HS-5 (cell line): Measurements from ENCODE around the gene TRMT2B.
A peak's percentile ranks its signal among the peaks of the same experiment; 100 is the strongest.
"Not testable (repeated sequence)": the region's sequence is repeated elsewhere in the genome, so short reads cannot be mapped to it uniquely, and the experiment has no call there.

Experiments used
- DNase-seq: peaks from one replicate; pipeline ENCODE4 v3.0.0-alpha.2; 2012; ENCODE audit warnings: low read depth

The TRMT2B gene

DNA sequence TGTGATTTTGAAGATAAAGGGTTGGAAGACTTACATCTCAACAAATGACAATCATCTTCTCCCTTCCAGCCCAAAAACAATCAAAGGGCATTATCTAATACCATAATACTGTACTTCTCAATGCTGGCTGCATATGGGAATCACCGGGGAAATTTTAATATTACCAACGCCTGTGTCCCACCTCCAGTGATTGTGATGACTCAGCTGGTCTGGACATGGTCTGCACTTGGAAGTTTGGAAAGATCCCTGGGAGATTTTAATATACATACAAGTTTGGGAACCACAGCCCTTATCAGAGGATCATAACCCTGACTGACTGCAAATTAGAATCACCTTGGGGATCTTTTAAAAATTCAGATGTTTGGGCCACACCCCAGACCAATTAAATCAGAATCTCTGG, 52.5 kb downstream of the TRMT2B start:
- DNase-seq: no peak

- peak; percentile 33 for DNase-seq
Observed at GRCh38 chrX:100995469-100995868, 56.4 kb downstream of the TRMT2B start.

DNA sequence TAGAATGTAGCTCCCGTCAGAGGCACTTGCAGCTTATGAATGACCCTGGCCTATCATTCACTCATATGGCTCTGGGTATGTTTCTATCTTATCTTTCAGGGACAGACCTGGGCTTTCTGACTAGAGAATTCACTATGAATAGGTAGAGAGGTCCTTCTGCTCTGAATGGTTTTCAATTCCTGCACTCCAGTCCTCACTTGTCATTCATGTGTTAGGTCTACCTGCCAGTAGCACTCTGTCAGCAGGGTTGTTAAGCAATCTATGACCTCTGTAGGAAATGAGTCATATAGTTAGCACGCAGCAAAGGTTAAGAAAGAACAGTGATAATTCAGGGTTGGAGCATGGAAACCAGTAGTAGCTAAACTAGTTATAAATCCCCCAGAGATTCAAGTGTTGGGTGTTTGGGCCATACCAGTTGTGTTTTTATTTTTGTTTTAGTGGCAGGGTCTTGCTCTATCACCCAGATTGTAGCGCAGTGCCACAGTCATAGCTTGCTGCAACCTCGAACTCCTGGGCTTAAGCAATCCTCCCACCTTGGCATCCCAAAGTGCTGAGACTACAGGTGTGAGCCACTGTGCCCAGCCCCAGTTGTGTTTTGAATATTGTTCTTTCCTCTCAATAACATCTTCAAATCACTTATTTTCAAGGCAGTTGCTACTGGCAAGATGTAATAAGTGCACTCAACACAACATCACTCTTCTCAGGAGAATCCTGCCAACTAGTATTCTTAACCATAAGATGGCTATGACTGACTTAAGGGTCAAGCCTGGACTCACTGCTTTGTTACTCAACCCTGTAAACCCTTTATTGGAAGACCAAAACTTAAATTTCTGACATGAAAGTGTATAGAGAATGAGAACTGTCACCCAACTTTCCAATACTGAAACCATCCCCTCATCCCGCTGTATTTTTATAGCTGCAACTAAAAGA, 57.3 kb downstream of the TRMT2B start:
- DNase-seq: peak; percentile 25

DNA sequence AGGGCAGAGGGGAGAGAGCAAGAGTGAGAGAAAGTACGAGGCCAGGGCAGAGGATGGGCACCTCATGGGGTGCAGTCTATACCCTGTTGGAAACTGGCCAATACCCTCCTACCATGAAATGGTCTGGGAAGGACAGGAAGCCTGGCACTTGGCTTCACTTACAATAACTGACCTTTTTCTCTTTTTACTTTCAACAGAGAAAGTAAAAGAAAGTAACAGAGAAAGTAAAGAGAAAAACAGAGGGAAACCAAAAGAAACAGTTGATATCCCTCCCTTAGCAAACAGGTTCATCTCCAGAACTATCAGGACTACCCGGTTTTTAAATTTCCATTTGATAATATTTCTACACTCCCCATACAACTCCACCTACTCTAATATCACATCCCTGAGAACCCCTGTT, 61.8 kb downstream of the TRMT2B start:
- no peak for DNase-seq

GRCh38 chrX:100984818-100985217, 67.1 kb downstream of the TRMT2B start:
- DNase-seq: no peak

DNA sequence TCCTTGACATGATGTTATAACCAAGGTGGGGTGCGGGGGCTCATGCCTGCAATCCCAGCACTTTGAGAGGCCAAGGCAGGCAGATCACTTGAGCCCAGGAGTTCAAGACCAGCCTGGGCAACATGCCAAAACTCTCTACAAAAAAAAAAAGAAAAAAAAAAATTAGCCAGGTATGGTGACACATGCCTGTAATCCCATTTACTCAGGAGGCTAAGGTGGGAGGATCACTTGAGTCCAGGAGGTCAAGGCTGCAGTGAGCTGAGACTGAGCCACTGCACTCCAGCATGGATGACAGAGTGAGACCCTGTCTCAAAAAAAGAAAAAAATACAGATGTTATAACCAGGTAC, 70.4 kb downstream of the TRMT2B start:
- not testable (repeated sequence) for DNase-seq

- no peak for DNase-seq
Observed at GRCh38 chrX:100980608-100981497, 71.1 kb downstream of the TRMT2B start.

DNA sequence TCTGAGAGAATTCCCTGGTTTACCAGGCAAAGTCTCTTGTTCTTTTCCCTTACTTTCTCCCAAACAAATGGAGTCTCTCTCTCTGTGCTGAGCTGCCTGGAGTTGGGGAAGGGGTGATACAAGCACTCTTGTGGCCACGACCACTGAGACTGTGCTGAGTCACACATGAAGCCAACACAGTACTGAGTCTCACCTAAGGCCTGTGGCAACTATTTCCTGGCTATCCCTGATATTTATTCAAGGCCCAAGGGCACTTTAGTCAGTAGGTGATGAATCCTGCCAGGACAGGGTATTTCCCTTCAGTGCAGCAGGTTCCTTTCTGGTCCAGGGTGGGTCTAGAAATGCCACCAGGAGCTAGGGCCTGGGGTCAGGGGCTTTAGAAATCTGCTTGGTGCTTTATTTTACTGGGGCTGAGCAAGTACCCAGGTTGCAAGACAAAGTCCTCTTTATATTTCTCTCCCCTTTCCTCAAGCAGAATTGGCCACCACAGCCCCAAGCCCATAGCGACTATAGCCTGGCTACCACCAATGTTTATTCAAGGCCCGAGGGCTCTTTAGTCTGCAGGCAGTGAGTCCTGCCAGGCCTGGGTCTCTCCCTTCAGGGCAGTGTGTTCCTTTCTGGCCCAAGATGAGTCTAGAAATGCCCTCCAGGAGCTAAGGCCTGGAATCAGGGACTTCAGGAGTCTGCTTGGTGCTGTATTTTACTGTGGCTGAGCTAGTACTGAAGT, 71.9 kb downstream of the TRMT2B start:
- no peak for DNase-seq

DNA sequence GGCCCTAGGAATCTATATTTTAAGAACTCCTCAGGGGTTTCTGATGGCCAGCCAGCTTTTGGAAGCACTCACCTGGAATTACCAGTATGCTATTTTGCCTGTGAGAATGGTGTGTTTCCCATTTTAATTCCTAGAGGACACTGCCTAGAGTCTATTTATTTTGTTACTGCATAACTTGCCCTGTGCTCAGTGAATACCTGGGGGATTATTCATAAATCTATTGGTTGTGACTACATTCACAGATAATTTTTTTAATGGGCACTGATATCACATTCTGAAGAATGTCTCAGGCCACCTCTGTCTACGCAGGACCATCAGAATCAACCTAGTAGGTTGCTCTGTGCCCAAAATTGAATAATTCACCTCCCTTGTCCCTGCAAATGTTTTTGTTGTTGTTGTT, 75.7 kb downstream of the TRMT2B start:
- DNase-seq: no peak

GRCh38 chrX:100975212-100975611, 76.7 kb downstream of the TRMT2B start:
- DNase-seq: no peak

- DNase-seq: no peak
Observed at GRCh38 chrX:100973411-100973810, 78.5 kb downstream of the TRMT2B start.

GRCh38 chrX:100969936-100970335, 82.0 kb downstream of the TRMT2B start:
- DNase-seq: no peak

GRCh38 chrX:100969408-100969807, 82.5 kb downstream of the TRMT2B start, which contains the start of gene ARL13A:
ARL13A (plus strand) TSS chrX:100969708; CDS start chrX:100973690, 3,982 bp downstream.
- no peak for DNase-seq

GRCh38 chrX:100964362-100964761, 87.5 kb downstream of the TRMT2B start:
- no peak for DNase-seq

DNA sequence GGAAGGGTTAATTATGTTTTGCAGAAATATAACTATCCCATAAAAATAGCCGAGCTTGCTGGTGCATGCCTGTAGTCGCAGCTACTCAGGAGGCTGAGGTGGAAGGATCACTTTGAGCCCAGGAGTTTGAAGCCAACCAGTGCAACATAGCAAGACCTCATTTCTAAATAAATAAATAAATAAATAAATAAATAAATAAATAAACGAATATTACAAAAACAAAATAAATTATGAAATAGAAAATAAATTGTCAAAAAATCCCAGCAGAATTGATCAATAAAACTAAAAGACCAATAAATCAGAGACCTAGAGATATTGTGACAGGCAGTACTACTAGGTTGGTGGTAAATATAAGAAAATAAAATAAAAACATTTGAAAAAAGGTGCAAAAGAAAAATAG, 89.1 kb downstream of the TRMT2B start:
- DNase-seq: no peak
